GM12872 (cell line): ENCODE data around the gene KLHL3.

ENCODE experiments used
- TF ChIP-seq, protein P1 (sequence below): IDR thresholded peaks from 3 replicates; pipeline ENCODE4 v1.5.1; 2011; ENCODE audit warnings: low read depth, mild to moderate bottlenecking, low read length, moderate library complexity; ENCODE audit not compliant: insufficient read depth

Gene KLHL3

DNA sequence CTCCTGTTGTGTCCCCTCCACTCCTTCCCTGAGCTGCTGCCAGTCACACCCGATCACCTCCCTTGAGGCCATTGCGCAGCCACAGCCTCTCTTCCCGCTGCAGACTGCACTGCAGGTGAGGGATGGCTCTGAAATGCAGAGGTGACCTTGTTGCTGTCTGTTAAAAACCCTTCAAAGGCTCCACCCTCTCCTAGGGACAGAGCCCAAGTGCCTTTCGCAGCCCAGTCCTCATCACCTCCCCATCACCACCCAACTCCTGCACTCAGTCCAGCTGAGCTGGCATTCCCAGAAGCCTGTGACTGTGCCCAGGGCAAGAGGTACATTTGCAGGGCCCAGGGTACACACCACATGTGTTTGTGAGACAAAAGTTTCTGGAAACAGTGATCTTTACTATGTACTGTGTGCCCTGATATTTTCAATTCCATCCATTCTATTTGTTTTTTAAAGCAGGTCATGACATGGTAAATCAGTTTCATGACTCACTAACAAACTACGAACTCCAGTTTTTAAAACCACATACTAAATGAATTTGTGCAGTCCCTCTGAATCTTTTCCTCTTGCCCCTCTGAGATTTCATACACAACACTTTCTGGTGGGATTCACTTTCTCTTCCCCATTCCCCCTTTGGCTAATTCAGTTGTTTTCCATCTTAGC lies 163.7 kb downstream of the KLHL3 start:
- TF ChIP-seq, protein P1, sequence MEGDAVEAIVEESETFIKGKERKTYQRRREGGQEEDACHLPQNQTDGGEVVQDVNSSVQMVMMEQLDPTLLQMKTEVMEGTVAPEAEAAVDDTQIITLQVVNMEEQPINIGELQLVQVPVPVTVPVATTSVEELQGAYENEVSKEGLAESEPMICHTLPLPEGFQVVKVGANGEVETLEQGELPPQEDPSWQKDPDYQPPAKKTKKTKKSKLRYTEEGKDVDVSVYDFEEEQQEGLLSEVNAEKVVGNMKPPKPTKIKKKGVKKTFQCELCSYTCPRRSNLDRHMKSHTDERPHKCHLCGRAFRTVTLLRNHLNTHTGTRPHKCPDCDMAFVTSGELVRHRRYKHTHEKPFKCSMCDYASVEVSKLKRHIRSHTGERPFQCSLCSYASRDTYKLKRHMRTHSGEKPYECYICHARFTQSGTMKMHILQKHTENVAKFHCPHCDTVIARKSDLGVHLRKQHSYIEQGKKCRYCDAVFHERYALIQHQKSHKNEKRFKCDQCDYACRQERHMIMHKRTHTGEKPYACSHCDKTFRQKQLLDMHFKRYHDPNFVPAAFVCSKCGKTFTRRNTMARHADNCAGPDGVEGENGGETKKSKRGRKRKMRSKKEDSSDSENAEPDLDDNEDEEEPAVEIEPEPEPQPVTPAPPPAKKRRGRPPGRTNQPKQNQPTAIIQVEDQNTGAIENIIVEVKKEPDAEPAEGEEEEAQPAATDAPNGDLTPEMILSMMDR, result no peak

DNA sequence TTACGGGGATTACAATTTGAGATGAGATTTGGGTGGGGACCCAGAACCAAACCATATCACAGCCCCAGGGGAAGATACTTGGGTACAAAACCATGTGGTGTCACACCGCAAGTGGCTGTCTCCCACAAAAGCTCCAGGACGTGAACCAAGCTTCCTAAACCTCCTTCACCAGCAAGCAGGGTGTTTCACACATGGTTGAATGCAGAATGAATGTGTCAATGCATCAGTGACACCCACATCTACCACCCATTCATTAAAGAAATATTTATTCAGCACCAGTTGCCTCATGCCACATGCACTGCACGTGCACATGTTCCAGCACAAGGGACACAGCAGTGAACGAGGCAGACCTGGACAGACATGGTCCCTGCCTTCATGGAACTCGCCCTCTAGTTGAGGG lies 165.8 kb downstream of the KLHL3 start:
- TF ChIP-seq, protein P1, result no peak
